GM21367 (cell line): ENCODE results near the gene RBM41.
"Not testable (repeated sequence)": the region's sequence is repeated elsewhere in the genome, so short reads cannot be mapped to it uniquely, and the experiment has no call there.

Experiments used
- ATAC-seq: cut with Tn5 transposase; IDR thresholded peaks from one replicate; pipeline ENCODE4 v1.9.1; 2021; ENCODE audit not compliant: unreplicated experiment

Gene RBM41

DNA sequence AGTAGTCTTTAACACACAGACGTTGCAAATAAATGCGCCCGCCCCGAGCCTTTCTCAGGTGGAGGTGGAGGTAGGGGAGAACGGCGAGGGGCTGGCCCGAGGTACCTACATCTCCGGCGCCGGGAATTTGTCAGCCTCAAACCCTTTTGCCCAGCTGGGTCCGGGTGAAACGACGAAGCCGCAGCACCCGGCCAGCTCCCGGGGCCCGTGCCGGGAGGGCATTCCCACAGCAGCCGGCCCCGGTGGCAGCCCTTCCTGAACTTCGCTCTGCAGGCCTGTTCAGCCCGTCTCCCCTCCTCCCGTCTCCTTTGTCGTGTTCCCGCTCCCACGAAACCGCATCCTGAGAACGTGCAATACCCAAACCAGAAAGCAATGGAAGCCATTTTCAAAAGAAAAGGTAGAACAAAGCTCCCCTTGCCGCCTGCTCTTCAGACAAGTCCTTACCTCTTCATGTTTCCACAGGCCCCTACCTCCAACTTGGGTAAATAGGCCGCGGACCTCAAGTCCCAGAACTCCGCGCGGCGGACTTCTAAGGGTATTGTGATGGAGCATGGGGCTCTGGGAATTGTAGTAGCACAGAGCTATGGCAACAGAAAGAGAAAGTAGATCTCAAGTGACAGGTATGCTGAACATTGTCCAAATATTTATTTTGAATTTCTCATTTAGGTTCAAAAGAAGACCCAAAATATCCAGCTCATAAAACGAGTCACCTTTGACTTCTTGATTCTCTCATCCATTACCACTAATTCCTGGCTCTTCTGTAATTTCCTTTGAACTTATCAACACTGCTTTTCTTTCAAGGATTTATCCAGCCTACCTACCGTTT is at the start of gene RBM41:
TSS of gene RBM41 (minus strand) at position 501 of the 826 bp plus-strand sequence. CDS start at position 452, 49 bp downstream.
- peak; percentile 99 for ATAC-seq

DNA sequence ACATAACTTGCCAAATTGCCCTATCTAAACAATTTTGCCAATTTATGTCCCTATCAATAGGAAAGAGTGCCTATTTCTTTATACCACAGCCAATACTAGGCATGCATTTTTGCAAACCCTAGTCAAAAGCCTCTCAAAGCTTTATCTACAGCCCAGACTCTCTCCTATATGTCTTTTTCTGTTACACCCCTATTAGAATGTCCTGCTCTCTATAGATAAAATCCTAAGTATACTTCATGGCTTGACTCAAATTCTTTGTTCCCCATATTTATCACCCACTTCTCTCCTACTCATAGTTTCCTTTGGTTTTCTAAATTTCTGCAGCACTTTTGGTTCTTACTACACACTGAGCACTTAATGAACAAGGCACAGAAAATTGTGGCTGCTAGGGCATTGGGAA is 49.6 kb upstream of the RBM41 start:
- ATAC-seq, result no peak

DNA sequence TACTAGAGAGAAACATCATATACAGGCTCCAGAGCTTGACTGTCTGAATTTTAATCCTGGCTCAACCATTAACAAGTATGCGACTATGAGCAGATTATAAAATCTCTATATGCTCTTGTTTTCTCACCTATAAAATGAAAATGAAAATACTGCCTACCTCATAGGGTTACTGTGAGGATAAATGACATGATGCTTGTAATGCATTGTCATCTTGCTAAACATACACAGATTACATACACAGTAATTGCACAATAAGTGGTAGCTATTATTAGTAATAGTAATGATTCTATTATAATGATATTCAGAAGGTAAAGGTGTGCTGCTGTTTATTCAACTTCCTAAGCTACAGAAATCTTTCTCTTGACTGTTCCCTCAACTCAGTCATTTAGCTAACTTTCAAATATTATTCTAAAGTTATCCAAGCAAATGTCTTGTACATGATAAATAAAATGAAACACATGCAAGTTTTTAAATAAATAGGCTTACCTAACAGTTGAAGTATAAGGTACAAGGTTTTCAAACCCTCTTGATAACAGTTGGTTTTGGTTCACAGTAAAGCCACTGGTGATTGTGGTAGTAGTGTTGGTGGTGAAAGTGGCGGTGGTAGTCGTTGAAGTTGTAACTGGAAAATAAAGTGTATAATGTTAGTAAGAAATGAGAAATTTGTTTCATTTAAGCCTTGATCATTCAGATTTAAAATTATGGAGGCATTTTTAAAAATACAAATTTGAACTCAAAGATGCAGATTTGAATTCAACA is 48.7 kb upstream of the RBM41 start:
- ATAC-seq, result no peak

DNA sequence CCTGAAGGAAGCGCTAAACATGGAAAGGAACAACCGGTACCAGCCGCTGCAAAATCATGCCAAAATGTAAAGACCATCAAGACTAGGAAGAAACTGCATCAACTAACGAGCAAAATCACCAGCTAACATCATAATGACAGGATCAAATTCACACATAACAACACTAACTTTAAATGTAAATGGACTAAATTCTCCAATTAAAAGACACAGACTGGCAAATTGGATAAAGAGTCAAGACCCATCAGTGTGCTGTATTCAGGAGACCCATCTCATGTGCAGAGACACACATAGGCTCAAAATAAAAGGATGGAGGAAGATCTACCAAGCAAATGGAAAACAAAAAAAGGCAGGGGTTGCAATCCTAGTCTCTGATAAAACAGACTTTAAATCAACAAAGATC is 39.0 kb upstream of the RBM41 start:
- ATAC-seq, result not testable (repeated sequence)

DNA sequence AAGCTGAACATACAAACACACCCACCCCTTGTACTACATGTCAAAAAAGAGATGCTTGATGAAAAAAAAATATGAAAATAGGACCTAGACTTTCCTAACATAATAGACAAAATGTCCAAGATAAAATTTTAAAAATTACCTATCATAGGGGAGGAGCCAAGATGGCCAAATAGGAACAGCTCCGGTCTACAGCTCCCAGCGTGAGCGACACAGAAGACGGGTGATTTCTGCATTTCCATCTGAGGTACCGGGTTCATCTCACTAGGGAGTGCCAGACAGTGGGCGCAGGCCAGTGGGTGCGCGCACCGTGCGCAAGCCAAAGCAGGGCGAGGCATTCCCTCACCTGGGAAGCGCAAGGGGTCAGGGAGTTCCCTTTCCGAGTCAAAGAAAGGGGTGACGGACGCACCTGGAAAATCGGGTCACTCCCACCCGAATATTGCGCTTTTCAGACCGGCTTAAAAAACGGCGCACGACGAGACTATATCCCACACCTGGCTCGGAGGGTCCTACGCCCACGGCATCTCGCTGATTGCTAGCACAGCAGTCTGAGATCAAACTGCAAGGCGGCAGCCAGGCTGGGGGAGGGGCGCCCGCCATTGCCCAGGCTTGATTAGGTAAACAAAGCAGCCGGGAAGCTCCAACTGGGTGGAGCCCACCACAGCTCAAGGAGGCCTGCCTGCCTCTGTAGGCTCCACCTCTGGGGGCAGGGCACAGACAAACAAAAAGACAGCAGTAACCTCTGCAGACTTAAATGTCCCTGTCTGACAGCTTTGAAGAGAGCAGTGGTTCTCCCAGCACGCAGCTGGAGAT is 37.2 kb upstream of the RBM41 start:
- ATAC-seq, result not testable (repeated sequence)

DNA sequence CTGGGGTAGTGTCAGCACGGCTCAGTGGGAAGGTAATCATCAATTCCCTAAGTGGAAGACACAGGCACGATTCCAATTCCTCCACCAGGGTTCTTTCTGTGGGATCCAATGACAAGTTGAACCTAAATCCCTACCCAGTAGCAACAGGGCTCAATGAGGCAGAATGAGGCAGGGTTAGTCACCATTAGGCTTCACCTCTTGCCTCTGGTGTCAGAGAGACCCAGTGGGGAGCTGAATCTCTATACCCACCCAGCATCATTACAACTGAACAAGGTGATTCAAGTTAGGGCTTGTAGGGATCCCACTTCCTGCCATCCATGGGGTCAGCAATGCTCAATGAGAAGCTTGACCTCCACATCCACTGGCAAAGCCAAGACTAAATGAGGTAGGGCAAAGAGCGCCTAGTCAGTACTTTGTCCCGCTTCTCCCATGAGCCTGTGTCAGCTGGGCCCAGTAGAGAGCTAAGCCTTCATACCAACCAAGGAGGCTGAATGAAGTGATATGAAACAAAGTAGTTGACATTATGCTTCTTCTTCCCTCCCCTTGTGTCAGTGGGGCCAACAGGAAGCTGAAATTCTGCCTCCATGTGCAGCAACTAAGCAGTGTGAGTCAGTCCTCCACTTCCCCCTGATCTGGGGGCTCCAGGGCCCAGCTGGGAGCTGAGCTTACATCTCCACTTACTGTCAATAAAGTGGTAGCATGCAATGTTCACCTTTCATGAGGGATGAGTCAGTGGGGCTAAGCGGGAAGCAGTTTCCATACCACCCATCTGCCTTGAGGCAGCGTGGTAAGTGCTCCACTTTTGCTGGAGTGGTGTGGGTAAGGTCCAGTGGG is 36.4 kb upstream of the RBM41 start:
- no peak for ATAC-seq

DNA sequence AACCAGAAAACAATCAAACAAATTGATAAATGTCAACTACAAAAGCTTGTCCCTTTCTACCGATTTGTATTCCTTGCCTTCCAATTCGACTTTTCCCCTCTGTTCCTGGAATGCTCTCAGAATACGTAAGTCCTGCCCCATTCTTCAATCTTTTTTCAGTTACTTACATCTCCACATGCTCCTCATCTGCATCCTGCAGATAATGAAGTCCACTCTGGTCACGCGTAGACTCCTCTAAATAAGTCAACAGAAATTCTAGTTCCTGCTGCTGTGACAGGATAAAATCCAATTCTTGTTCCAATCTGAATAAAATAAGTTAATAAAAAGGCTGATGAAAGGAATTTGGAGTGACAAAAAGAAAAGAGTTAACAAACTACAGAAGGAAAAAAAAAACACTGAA is 34.4 kb upstream of the RBM41 start:
- no peak for ATAC-seq

DNA sequence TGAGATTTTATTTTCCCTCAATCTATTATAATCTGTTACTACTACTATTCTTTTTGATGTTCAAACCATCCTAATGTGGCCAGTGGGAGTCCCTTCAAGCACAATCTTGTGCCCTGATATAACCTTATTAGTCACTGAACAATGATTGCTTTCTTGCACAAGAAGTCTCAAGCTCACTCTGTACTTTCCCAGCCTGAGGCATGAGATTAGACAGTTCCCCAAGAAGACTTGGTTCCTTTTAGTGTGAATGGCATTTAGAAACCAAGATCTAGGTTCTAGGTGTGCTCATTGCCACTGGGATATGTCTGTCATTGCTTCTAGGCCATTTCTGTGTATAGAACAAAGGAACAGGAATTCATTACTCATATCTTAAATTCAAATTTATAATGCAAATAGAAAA is 28.0 kb upstream of the RBM41 start:
- ATAC-seq, result no peak

DNA sequence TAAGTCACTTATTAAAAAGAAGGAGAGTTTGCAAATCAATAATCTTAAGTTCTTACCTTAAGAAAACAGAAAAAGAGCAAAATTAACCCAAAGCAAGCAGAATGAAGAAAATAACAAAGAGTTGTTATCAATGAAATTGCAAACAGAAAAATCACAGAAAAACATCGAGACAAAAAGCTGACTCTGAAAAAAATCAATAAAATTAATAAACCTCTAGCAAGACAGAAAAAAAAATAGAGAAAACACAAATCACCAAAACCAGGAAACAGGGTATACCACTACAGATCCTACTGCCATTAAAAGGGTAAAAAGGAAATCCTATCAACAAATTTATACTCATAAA is 17.3 kb upstream of the RBM41 start:
- ATAC-seq, result no peak

DNA sequence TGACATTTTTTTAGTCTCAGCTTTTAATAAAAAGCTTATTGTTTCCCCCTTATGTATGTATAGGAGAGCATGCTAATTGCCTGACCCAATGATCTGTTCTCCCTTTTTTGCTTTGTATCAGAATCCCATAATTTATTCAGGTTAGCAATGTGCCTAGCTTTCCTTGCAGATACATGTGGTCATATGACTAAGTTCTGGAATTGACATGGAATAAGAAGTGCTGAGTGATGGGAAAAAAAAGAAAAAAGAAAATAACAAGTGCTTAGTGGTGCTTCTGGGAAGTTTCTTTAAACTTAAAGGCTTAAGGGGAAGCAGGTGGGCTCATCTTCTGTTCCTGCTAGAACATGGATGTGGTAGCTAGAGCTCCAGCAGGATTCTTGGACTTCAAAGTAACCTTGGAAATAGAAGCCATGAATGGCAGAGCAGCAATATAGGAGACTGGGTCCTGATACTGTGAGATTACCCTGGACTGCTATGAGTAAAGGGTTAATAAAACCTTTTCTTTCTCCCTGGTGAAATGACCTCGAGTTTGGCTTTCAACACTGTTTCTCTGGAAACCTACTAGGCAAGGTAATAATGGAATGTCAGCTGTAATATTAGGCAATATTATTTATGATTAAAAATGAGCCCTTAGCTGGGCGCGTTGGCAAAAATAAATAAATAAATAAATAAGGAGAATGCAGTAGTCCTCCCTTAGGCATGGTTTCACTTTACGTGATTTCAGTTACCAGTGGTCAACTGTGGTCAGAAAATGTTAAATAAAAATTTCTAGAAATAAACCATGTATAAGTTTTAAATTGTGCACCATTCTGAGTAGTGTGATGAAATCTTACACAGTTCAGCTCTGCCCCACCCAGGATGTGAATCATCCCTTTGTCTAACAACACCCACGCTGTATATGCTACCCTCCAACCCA is 16.7 kb upstream of the RBM41 start:
- ATAC-seq, result no peak

DNA sequence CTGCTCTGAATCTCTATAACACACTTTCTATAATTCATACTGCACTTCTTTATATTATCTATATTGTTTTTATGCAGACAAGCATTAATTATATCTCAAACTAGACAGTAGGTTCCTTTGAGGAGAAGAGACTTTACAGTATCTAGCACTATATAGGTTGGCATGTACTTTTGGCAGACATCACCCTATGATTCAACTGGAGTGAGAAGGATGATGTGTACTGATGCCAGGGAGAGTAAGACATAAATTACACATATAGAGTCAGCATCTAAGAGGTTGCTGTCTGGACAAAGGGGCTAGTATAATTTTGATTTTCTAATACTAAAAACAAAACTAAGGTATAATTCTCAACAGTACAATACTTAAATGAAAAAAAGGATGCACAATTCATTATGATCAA is 5.1 kb upstream of the RBM41 start:
- ATAC-seq, result no peak

DNA sequence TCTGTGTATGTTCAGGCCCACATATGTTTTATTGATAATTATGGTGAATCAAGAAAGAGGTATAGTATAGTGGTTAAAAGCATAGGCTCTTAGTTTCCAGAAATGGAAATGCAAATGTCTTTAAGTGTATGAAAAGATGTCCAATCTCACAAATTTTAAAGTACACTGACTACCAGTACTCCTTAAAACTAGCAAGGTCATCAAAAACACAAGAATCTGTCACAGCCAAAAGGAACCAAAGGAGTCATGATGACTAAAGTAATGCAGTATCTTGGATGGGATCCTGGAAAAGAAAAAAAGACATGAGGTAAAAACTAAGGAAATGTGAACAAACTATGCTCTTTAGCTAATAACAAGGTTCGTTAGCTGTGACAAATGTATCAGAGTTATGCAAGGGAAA is 661 bp upstream of the RBM41 start:
- no peak for ATAC-seq

DNA sequence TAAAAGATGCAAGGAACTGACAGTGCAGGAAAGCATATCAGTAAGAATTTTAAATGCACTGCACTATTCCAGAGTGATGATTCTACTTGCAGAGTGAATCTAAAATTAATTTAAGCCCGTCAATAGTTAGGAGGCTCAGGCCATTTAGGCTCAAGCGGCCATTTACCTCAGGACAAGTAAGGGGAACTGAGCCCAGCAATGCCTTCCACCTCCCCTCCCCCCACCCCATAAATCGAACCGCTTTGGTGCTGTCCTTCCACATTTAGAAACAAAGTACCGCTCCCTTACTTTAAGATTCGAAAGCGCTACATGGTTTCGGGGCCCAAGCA is 665 bp downstream of the RBM41 start:
- ATAC-seq, result peak; percentile 9

DNA sequence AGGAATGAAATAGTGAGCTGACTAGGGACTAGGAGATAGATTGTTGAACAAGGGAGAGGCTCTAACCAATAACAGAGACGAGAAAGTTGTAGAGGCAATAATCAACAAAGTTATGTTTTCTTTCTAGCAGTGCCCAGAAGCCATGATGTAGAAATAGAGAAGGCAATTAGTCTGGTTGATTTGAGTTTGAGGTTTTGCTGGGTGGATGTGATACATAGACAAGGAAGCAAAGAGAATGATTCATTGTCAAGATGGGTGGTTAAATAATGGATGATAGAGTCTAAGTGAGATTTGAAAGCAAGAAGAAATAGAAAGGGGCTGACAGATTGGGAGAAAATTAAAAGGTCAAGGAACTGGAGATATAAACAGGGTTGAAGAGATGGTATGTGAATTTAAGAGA is 11.2 kb downstream of the RBM41 start:
- no peak for ATAC-seq

DNA sequence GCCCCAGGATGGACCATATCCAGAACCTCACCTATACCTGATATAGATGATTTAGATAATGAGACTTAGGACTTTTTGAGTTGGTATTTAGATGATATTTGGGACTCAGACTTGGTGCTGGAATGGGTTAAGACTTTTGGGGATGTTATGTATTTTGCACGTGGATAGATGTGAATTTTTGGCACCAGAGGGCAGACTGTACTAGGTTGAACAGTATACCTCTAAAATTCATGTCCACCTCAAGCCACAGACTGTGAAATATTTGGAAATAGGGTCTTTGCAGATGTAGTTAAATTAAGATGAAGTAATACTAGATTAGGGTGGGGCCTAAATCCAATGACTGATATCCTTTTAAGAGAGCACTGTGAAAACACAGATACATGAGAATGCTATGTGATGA is 15.6 kb downstream of the RBM41 start:
- ATAC-seq, result no peak

DNA sequence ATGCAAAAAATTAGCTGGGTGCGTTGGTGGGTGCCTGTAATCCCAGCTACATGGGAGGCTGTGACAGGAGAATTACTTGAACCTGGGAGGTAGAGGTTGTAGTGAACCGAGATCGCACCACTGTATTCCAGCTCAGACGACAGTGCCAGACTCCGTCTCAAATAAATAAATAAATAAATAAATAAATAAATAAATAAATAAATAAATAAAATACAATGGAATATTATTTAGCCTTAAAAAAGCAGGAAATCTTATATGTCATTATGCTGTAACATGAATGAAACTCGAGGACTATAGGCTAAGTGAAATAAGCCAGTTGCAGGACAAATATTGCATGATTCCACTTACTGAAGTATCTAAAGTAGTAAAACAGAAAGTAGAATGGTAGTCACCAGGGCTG is 42.5 kb downstream of the RBM41 start:
- ATAC-seq, result no peak

DNA sequence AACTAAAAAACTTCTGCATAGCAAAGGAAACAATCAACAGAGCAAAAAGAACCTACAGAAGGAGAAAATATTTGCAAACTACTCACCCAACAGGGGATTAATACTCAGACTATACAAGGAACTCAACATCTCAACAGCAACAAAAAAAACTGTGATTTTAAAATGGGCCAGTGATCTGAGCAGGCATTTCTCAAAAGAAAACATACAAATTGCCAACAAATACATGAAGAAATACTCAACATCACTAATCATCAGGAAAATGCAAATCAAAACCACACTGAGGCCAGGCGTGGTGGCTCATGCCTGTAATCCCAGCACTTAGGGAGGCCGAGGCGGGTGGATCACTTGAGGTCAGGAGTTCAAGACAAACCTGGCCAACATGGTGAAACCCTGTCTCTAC is 60.9 kb downstream of the RBM41 start:
- not testable (repeated sequence) for ATAC-seq

DNA sequence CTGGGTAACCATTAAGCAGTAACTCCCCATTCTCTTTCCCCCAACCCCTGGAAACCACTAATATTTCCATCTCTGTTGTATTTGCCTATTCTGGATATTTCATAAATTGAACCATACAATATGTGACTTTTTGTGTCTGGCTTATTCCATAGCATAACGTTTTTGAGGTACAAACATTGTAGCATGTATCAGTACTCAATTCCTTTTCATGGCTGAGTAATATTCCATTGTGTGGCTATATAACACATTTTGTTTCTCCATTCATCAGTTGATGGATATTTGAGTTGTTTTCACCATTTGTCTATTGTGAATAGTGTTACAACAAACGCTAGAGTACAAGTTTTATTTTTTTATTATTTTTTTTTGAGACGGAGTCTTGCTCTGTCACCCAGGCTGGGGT is 63.6 kb downstream of the RBM41 start:
- no peak for ATAC-seq

DNA sequence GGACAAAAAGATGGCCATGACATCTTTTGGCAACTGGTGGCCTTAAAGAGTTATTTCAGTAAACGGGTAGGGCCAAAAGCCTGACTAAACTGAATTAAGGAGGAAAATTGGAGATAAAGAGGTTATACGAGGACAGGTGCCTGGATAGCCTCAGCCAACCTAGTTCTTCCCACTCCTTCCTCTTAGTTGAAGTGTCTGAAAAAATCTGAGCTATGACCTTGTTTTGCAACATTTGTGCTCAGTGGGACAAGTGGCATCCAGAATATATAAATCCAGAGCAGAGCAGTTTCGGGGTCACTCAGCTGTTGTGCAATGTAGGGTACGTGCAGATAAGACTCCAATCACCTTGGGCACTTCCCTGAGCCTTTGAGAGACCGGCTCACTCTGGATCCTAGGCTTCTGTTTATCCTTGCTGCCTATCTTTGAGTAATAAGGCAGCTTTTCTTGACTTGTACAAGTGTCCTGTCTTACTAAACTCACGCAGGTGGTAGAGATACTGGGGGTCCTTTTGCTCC is 68.4 kb downstream of the RBM41 start:
- ATAC-seq, result no peak

DNA sequence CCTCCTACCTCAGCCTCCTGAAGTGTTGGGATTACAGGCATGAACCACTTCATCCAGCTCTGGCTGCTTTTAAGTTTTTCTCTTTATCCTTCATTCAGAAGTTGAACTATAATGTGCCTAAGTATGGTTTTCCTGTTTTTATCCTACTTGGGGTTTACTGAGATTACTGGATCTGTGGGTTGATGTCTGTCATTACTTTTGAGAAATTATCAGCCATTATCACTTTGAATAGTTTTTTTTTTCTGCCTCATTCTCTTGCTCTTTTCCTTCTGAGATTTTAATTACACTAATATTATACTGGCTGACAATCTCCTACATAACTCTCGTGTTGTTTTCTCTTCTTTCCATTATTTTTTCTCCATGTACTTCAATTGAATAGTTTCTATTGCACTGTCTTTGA is 71.0 kb downstream of the RBM41 start:
- ATAC-seq, result no peak
